ENCODE data around the gene CYP4F11. TPM values are rescaled to one million over a fixed set of nuclear protein-coding genes. Genes with fewer than 3 reads are reported as not detected.

CYP4F11 gene
- total RNA-seq, 1 donor from 2014 or later = not detected

GRCh38 chr19:15971224-15971780 is 37.0 kb upstream of the CYP4F11 start:
- Mint-ChIP-seq H3K9me3 (ENCODE audit: low read depth) (peaks cover 4% of the 10 kb centered on the region), H3K4me3 (ENCODE audit: unreplicated experiment) (no peak overlapping the region), H3K4me1 (ENCODE audit: low read depth) (no peaks in the 10 kb centered on the region), H3K27ac (ENCODE audit: unreplicated experiment) (no peak overlapping the region), H3K27me3 (ENCODE audit: low read depth) (peaks cover 16% of the 10 kb centered on the region), H3K36me3 (ENCODE audit: low read depth) (no peaks in the 10 kb centered on the region)
- no peak for DNase-seq (ENCODE audit: low spot score)
- TF ChIP-seq, protein P1, sequence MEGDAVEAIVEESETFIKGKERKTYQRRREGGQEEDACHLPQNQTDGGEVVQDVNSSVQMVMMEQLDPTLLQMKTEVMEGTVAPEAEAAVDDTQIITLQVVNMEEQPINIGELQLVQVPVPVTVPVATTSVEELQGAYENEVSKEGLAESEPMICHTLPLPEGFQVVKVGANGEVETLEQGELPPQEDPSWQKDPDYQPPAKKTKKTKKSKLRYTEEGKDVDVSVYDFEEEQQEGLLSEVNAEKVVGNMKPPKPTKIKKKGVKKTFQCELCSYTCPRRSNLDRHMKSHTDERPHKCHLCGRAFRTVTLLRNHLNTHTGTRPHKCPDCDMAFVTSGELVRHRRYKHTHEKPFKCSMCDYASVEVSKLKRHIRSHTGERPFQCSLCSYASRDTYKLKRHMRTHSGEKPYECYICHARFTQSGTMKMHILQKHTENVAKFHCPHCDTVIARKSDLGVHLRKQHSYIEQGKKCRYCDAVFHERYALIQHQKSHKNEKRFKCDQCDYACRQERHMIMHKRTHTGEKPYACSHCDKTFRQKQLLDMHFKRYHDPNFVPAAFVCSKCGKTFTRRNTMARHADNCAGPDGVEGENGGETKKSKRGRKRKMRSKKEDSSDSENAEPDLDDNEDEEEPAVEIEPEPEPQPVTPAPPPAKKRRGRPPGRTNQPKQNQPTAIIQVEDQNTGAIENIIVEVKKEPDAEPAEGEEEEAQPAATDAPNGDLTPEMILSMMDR (IDR thresholded peaks at IDR 0.05) = no peak

GRCh38 chr19:15964231-15964630 is 29.9 kb upstream of the CYP4F11 start:
- H3K4me3 Mint-ChIP-seq (ENCODE audit: unreplicated experiment) = no peak overlapping the region
- no peaks in the 10 kb centered on the region for H3K27me3 Mint-ChIP-seq (ENCODE audit: low read depth)
- no peaks in the 10 kb centered on the region for H3K4me1 Mint-ChIP-seq (ENCODE audit: low read depth)
- no peaks in the 10 kb centered on the region for H3K36me3 Mint-ChIP-seq (ENCODE audit: low read depth)
- TF ChIP-seq, protein P1 (IDR thresholded peaks at IDR 0.05) = no peak
- peaks cover 5% of the 10 kb centered on the region for H3K9me3 Mint-ChIP-seq (ENCODE audit: low read depth)
- no peak for DNase-seq (ENCODE audit: low spot score)
- no peak overlapping the region for H3K27ac Mint-ChIP-seq (ENCODE audit: unreplicated experiment)

- Mint-ChIP-seq H3K36me3 (ENCODE audit: low read depth) (no peaks in the 10 kb centered on the region), H3K4me1 (ENCODE audit: low read depth) (no peaks in the 10 kb centered on the region)
These were observed 28.0 kb upstream of the CYP4F11 start for GRCh38 chr19:15962319-15962718.

DNA sequence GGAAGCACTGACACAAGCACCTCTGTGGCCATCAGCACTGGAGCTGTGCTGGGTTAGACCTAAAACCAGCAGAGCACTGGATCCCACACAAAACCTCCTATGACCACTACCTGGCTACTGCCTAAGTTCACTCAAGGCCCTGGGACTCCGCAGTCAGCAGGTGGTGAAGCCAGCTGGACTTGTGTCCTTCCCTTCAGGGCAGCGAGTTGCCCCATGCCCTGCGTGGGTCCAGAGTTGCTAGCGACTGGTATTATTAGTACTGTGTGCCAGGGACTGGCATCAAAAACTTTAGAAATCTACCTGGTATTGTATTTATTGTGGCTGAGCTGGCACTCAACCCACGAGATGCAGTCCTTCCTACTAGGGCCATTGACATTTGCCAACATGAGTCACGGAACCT is 20.5 kb upstream of the CYP4F11 start:
- TF ChIP-seq, protein P1 (IDR thresholded peaks at IDR 0.05) = no peak
- Mint-ChIP-seq H3K27ac (ENCODE audit: unreplicated experiment) (no peak overlapping the region), H3K4me3 (ENCODE audit: unreplicated experiment) (no peak overlapping the region), H3K36me3 (ENCODE audit: low read depth) (no peaks in the 10 kb centered on the region), H3K9me3 (ENCODE audit: low read depth) (peaks cover 2% of the 10 kb centered on the region), H3K4me1 (ENCODE audit: low read depth) (no peaks in the 10 kb centered on the region), H3K27me3 (ENCODE audit: low read depth) (peaks cover 3% of the 10 kb centered on the region)
- no peak for DNase-seq (ENCODE audit: low spot score)

More at GRCh38 chr19:15962319-15962718, 28.0 kb upstream of the CYP4F11 start:
- DNase-seq (ENCODE audit: low spot score) = no peak
- H3K27ac Mint-ChIP-seq (ENCODE audit: unreplicated experiment) = no peak overlapping the region
- no peak overlapping the region for H3K4me3 Mint-ChIP-seq (ENCODE audit: unreplicated experiment)
- no peaks in the 10 kb centered on the region for H3K27me3 Mint-ChIP-seq (ENCODE audit: low read depth)
- H3K9me3 Mint-ChIP-seq (ENCODE audit: low read depth) = peaks cover 5% of the 10 kb centered on the region
- TF ChIP-seq, protein P1 (IDR thresholded peaks at IDR 0.05) = no peak

DNA sequence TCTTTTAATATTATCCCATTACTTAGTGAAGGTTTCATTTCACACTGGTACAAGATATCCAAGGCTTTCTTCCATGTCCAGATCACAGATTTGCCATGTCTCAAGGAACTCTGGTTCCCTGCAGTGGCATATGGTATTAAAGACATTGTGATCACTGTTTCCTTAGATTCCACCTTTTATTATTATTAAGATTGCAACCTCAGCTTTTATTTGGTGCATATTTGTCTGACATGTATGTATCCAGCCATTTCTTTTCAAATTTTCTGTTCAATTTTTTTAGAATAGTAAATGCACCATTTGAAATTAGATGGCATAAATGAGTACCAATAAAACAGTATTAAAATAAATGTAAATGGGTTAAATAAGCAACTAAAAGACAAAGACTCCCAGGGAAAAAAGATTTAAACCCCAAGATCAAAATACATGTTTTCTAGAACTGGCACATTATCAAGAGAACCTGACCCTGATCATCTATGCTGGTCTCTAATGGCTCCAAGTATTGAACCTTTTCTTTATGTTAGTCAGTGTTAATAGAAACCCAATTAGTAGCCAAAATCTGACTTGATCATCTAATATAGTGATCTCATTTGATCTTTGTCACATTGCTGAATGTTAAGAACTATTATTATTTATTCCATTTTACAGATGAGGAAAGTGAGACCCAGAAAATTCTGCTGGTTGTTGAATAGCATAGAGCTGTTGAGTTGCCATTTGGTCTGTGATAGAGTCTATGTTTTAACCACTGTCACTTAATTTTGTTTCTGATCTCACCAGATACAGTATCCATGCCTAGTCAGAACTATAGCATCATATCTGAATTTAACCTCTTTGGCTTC is 14.1 kb upstream of the CYP4F11 start, which contains the start of gene OR10H4:
Gene OR10H4, plus strand, starts transcription at position 786 of the 836 bp plus-strand sequence. Its CDS starts 0 bp downstream, at position 786.
- Mint-ChIP-seq H3K4me1 (ENCODE audit: low read depth) (no peaks in the 10 kb centered on the region), H3K4me3 (ENCODE audit: unreplicated experiment) (no peak within 1 kb of the TSS), H3K27me3 (ENCODE audit: low read depth) (no peaks in the 10 kb centered on the region), H3K36me3 (ENCODE audit: low read depth) (peaks cover 4% of the 10 kb centered on the region), H3K9me3 (ENCODE audit: low read depth) (peaks cover 23% of the 10 kb centered on the region), H3K27ac (ENCODE audit: unreplicated experiment) (no peak within 1 kb of the TSS)
- DNase-seq (ENCODE audit: low spot score) = no peak
- TF ChIP-seq, protein P1 (IDR thresholded peaks at IDR 0.05) = no peak

Data from chondrocyte (in vitro differentiated cells).